ENCODE measurements around the gene AATF.

- TF ChIP-seq CTCF (IDR thresholded peaks at IDR 0.05; ENCODE audit: insufficient read depth, low read length) (no peak), POLR2AphosphoS5 (IDR thresholded peaks at IDR 0.05; ENCODE audit: low read depth) (no peak), SPI1 (IDR thresholded peaks at IDR 0.05; ENCODE audit: borderline replicate concordance, low read depth) (no peak)
- TF ChIP-seq, protein P1, sequence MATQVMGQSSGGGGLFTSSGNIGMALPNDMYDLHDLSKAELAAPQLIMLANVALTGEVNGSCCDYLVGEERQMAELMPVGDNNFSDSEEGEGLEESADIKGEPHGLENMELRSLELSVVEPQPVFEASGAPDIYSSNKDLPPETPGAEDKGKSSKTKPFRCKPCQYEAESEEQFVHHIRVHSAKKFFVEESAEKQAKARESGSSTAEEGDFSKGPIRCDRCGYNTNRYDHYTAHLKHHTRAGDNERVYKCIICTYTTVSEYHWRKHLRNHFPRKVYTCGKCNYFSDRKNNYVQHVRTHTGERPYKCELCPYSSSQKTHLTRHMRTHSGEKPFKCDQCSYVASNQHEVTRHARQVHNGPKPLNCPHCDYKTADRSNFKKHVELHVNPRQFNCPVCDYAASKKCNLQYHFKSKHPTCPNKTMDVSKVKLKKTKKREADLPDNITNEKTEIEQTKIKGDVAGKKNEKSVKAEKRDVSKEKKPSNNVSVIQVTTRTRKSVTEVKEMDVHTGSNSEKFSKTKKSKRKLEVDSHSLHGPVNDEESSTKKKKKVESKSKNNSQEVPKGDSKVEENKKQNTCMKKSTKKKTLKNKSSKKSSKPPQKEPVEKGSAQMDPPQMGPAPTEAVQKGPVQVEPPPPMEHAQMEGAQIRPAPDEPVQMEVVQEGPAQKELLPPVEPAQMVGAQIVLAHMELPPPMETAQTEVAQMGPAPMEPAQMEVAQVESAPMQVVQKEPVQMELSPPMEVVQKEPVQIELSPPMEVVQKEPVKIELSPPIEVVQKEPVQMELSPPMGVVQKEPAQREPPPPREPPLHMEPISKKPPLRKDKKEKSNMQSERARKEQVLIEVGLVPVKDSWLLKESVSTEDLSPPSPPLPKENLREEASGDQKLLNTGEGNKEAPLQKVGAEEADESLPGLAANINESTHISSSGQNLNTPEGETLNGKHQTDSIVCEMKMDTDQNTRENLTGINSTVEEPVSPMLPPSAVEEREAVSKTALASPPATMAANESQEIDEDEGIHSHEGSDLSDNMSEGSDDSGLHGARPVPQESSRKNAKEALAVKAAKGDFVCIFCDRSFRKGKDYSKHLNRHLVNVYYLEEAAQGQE (IDR thresholded peaks at IDR 0.05; ENCODE audit: insufficient replicate concordance, low read depth) = no peak
Observed at GRCh38 chr17:37016780-37017179, 68.0 kb downstream of the AATF start.

Data from HL-60 (cell line).